ENCODE data around the gene TTN.

The TTN gene

DNA sequence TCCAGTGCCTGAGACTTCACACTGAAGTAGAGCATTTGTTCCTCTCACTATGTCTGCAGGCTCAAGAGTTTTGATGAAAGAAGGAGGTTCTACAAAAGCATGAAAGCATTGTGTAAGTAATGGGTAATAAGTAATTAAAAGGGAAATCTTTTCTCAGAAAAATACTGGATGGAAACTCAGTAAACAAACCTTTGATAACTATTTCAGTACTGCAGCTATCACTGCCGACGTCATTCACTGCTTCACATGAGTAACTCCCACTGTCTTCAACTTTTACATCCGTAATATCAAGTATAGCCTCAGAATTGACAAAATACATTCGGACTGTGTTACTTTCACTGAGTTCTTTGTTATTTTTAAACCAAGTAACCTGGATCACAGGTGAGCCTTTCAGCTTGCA is 72.7 kb downstream of the TTN start:
- DNase-seq (ENCODE audit: low spot score): no peak

DNA sequence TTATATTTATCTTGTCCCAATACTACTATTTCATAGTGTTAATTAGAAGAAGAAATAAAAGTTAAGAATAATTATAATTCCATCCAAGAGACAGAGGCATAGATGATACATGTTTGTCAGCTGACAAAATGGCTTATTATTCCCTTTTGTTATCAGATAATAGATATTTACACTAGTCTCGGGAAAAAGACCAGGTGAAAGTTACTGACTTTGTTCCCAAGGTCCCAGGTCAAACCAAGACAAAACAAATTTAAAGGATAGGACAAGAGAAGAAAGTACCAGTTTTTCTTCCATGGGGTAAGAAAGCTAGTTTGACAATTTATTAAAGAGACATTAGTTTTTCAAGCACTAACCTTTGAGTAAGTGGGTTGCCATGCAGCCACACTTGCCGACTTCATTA is 73.2 kb downstream of the TTN start:
- no peak for DNase-seq (ENCODE audit: low spot score)

DNA sequence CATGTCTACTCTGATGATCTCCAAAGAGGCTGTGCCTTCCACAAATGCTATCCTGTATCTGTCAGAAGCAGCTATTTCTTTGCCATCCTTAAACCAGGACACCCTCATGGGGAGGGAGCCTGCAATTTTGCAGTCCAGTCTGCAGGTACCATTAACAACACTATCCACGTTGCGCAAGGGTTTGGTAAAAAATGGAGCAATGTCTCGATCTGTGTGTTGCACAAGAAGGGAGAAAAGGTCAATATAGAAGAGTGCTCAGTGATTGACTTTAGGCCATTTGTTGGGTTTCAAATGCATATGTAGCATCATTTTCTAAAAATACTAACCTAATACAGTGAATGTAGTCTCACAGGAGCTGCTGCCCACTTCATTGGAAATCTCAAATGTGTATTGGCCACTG is 74.3 kb downstream of the TTN start:
- DNase-seq (ENCODE audit: low spot score): no peak

DNA sequence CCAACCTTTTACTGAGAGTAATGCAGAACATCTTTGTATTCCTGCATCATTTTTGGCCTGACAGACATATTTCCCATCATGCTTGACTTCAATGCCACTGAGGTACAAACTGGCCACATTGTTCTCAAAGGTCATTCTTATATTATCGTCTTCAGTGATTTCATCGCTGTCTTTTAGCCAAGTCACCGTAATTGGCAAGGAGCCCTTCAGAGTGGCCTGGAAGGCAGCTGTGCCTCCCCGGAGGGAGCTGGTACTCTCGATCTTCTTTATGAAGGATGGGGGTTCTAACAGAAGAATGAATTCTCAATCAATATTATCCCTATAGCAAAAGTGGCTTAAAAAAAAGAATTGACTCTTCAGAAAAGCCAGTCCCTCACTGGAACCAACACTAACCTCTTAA is 75.9 kb downstream of the TTN start:
- DNase-seq (ENCODE audit: low spot score): no peak

DNA sequence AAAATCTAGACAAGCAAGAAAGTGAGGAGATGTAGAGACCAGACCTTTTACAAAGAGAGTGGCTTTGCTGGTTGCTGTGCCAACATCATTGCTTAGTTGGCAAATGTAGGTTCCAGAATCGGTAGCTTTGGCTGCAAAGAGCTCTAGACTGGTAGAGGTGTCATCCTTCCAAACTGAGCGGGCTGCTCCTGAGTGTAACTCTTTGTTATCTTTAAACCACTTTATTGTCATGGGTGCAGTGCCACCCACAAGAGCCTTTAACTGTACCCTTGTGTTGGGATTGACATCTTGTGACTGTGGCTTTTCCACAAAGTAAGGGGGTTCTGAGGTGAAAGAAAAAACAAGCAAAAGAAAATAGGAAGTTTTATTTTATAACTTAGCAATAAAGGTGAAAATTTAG is 77.2 kb downstream of the TTN start:
- no peak for DNase-seq (ENCODE audit: low spot score)

DNA sequence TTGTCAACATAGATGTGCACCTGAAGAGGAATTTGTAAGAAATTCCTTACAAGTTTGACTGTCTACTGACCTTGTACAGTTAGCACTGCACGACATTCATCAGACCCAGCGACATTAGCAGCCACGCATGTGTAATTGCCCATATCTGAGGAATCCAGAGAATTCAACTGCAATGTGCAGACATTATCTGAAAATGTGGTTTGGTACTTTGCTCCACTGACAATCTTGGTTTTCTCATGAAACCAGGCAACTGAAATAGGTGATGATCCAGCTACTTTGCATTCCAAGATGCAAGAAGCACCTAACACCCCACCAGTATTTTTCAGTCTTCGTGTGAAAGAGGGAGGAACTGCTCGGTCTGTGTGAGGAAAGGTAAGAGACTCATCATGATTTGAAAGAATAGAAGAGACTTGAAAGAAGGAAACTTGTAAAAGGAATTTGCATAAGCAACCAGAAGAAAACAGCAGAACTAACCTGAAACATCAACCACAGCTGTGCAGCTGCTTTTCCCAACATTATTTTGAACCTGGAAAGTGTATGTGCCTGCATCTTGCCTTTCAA is 83.4 kb downstream of the TTN start:
- DNase-seq (ENCODE audit: low spot score): no peak

DNA sequence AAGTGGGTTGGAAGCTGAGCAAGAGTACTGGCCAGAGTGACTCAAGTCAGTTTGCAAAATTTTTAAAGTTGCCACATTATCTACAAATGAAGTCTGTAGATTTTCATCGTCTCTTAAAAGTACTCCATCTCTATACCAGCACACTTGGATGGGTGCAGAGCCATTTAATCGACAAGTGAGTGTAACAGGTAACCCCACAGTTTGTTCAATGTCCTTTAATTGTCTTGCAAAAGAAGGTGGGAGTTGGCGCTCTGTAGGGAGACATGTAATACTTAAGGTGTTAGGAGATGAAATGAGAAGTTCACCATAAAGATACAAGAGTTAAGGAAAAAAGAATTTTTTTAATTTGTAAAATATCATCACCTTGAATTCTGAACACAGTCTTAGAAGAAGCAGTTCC is 84.9 kb downstream of the TTN start:
- no peak for DNase-seq (ENCODE audit: low spot score)

DNA sequence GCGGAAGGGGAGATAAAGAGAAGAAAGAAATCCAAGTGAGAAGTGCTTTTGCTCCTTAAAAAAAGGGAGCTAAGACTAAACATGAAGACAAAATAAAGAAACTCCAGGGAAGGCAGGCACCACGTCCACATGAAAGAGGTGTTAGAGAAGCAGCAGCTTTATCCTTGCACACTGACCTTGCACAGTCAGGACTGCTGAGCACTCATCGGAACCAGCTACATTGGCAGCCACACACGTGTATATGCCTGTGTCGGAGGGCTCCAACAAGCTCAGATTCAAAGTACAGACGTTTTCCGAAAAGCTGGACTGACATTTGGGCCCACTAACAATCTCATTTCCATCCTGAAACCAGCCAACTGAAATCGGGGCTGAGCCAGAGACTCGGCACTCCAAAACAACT is 88.2 kb downstream of the TTN start:
- no peak for DNase-seq (ENCODE audit: low spot score)

DNA sequence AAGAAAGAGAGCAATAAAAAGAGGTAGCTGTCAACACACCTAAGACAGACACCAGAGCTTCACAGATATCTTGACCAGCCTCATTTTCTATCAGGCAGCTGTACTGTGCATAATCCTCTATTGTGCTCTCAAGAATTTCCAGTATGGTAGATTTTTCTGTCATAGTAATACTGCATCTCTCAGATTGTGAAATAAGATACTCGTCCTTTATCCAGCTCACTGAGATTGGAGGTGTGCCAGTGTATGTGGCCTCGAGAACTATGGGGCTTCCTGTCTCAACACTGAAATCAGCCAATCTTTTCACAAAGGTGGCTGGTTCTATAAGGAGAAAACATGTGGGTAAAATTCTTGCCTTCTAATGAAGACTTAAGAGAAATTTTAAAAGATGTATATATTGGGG is 88.9 kb downstream of the TTN start:
- DNase-seq (ENCODE audit: low spot score): no peak

DNA sequence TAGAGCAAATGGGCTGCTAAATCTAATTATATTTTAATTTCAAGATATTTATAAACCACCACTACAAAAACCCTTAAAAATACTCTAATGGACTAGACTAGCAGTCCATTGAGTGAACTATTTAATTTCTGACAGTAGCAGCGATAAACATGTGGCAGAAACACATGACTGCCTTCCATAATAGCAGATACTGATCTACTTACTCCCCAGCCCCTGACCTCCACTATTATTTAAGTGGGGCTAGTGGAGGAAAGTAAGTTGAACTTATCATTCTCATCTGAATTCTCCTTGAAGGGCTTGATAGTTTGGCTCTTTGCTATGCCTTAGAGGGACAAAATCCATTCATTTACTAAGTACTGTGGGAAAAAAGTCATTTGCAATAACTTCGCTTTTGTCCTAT is 90.8 kb downstream of the TTN start:
- no peak for DNase-seq (ENCODE audit: low spot score)

DNA sequence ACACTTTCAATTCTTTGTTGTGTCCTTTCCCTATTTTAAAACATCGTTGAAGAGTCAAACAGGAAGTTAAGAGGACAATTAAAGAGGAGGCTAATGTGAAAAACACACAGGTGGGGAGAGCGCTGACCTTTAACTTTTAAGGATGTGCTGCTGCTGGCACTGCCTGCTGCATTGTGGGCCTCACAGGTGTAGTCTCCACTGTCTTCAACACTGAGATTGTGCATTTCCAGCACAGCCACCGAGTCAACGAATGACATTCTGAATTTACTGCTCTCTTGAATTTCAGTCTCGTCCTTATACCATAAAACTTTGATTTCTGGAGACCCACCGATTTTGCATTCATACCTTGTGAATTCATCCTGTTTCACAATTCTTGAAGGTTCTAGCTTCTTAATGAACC is 91.9 kb downstream of the TTN start:
- no peak for DNase-seq (ENCODE audit: low spot score)

DNA sequence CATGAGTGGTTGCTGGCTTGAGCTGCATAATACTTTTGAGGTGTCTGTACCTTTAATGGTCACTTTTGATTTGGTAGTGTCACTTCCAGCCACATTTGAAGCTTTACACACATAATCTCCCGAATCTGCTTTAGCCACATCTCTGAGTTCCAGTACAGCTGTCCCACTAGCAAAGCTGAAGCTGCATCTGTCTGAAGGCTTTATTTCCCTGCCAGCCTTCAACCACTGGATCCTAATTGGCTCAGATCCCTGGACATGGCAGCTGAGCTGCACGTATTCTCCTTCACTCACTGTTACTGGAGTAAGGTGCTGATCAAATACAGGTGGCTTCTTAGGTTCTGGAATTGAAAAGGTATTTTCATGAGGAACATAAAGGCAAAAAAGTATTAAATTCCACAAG is 99.7 kb downstream of the TTN start:
- DNase-seq (ENCODE audit: low spot score): no peak

DNA sequence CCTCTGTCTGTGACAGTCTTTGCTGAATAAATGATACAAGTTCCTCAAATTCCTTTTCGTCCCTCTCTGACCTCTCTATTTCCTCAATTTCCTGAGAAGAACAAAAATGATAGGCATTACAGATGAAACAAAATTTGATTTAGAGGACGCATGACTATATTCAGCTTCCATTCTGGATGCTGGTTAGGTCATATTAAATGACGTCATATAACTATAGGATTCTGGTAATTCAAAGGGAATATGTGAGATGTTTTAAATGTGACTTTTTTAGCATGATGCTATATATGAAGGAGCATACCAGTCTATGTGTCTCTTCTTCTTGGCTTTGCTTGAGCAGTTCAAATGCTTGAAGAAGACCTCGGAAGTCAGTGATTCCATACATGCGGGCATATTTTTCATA is 102.3 kb downstream of the TTN start:
- DNase-seq (ENCODE audit: low spot score): no peak

DNA sequence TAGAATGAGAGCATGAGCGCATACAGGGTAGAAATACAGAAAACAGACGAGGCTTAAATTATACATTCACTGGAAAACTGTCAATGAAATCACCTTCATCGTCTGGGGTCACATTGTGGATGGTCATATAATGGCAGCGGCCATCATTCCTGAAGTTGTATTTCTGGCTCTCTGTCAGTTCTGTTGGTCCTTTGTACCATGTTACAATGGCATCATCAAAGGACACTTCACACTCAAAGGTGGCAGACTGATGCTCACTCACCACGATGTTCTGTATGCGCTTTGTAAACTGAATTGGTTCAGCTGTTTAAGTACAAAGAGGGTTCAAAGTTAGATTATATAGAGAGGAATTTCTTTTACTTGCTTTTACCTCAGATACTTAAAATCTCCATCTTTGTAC is 104.9 kb downstream of the TTN start:
- no peak for DNase-seq (ENCODE audit: low spot score)

DNA sequence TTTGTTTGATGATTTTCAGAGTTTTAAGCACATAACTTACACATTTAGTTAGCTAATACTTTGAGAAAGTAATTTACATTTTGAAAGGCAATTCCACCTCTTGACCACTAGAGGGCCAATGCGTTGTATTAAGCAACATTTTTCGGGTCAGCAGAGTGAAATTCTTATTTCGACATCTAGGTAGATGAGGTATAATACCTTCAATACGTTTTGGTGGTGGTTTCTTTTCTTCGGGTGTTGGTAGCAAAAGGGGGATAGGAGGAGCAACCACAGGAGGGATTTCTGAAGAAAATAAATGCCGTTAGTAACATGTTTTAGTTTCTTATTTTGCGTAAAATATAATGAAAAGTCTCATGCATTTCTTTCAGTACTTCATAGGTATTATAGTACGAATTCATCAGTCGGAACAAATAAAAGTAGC is 106.3 kb downstream of the TTN start:
- DNase-seq (ENCODE audit: low spot score): peak; percentile 41

DNA sequence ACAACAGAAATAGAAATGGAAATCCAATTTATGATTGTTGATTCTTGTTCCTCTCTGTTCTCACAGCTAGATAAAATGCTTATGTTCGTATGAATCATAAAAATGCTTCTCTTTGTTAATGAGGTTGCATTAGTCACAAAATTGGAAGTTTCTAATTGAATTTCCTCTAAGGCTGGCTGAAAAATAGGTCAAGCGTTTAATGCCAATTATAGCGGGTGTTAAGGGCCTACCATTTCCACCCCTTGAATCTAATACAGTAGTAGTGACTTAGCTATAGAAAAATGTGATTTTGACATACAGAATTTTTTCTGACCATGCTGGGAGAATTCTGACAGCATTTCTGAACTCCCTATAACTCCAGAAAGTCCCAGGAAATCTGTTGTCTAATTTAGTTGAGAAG is 107.1 kb downstream of the TTN start:
- peak; percentile 3 for DNase-seq (ENCODE audit: low spot score)

DNA sequence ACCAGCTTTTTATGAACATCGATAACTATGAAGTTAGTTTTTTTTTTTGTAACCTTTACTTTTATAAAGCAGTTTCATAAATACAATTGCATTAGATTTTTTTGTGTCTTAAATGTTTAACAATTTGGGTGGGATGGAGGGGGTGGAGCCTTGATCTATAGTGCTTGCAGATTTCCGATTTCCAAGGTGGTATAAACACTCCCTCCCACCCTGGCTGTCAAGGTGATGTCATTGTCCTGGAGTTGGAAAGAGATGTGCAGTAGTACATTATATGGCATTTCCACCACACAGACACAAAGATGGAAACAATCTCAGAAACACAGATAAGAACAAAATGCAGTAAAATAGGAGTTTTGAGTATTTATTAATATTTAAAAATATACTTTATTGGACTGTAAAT is 114.4 kb downstream of the TTN start:
- DNase-seq (ENCODE audit: low spot score): no peak

DNA sequence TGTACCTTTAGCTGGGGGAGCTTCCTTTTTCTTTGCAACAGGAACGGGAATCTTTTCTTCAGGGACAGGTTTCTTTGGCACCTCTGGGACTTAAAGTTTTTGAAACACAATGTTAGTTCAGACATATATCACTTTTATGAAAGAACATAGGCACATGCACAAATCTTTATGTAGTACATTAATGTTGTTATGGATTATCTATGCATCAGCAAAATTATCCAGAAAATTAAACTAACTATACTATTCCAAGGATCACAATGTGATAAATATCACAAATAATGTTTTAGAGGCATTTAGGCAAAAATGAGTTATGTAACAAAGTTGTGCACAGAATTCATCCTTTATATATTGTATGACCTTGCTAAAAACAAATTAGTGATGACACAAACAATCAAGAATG is 117.4 kb downstream of the TTN start:
- DNase-seq (ENCODE audit: low spot score): no peak

DNA sequence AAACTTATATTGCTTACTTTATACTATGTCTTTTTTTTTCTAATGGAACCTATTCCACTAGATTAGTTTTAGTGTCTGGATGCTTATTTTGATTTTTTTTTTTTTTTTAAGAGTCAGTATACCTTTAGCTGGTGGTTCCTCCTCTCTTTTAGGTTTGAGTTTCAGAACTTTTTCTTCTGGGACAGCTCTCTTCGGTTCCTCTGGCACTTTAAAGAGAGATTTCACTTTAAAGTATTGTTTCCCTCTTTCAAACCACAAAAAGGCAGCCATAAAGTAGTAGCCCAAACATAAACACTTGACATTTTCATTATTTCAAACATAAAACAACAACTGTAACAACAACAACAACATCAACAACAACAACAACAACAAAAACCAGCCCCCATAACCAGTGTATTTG is 123.3 kb downstream of the TTN start:
- no peak for DNase-seq (ENCODE audit: low spot score)

DNA sequence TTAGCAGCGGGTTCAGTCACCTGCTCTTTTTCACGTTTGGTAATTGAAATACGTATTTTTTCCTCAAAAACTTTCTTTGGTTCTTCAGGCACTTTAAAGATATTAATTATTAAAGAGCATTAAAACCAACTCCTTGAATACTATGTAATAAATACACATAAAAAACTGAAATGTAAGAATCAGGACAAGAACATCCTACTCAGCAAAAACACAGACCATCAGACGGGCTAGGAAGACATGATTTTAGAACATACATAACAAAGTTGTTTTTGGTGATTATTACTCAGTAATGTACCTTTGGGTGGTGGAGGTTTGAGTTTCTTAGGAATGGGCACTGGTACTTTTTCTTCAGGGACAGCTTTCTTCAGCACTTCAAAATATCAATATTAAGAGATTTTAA is 126.1 kb downstream of the TTN start:
- no peak for DNase-seq (ENCODE audit: low spot score)

DNA sequence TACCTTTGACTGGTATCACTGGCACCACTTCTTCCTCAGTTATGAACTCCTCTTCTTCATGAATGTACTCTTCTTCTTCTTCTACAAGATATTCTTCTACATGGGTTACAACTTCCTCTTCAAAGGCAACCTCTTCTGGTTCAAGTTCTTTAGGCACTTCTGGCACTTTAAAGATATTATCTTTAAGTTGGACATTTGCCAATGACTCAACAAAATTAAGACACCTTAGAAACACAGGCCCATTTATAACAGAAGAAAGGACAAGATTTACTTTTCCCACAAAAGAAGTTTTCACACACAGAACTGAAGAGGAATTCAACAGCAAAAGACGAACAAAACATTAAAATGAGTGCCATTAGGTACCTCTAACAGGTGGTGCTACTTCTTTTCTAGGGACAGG is 127.3 kb downstream of the TTN start:
- DNase-seq (ENCODE audit: low spot score): no peak

DNA sequence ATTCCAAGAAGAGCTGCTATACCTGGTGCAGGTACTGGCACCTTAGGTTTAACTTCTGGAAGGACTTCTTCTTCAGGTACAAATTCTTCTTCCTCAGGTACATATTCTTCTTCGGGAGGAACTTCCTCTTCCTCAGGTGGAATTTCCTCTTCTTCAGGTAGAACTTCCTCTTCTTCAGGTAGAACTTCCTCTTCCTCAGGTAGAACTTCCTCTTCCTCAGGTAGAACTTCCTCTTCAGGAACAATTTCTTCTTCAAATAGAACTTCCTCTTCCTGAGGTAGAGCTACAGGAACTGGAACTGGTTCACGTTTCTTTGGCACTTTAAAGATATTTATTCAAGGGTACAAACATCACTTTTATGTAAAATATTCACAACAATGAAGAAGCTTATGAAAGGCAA is 129.6 kb downstream of the TTN start:
- no peak for DNase-seq (ENCODE audit: low spot score)

DNA sequence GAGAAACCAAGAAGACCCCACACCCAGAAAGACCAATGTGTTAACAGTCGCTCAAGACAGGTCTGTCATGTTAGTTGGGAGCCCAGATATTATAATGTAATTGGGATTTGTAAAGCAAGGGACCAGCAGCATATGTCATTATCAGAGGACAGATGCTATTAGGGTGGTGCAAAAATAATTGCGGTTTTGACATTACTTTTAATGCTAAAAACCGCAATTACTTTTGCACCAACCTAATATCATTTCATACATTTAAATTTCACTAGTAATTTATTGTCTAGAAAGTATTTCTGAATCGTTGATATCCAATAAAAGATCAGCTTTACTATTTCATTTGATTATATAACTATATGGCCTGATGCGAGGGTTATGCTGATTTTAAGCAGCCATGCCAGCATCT is 131.2 kb downstream of the TTN start:
- no peak for DNase-seq (ENCODE audit: low spot score)

DNA sequence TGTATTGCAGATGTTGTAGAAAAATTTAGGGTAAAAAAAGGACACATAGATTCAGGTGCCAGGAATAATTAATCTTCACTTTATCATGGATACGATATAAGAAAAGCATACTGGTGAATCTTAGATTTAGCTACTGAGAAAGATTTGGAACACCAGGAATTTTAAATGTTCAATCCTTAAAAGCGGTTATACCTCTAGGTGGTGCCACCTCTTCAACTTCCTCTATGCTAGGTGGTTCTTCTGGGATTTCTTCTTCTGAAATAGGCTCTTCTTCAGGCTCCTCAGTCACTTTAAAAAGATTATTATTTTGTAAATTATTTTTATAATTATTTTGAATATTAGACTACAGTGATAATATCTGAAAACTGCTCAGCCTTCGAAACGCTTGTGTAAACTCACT is 133.1 kb downstream of the TTN start:
- DNase-seq (ENCODE audit: low spot score): peak; percentile 3

DNA sequence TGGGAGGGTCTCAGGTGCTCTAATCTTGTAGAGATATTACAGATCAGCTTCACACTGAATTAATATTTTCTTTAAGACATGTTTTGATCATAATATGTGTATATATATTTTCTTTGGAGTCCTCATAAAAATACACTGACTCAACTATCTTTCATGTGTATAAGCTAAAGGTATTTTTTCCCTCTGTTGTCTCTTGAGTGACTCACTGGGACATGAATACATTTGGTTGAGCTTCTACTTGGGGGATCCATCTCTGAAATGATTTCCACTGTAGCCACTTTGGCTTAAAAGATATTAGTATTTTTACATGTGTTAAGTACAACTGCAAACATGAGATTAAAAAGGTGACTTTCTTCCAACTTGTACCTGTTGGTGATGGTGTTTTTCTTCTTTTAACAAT is 140.8 kb downstream of the TTN start:
- DNase-seq (ENCODE audit: low spot score): no peak
